Upper lobe of right lung (tissue), 1 donor: ENCODE data around the gene PRKX. TPM values are rescaled to one million over a fixed set of nuclear protein-coding genes. Genes with fewer than 3 reads are reported as not detected.
"Not testable (repeated sequence)": the region's sequence is repeated elsewhere in the genome, so short reads cannot be mapped to it uniquely, and the experiment has no call there.

Source experiments
- ATAC-seq: fragments of 200-7000 bp; cut with Tn5 transposase; one replicate; pipeline ENCODE4 v1.9.1; 2020; ENCODE audit warnings: mild to moderate bottlenecking, moderate library complexity
- DNase-seq: peaks from one replicate; pipeline ENCODE4 v3.0.0-alpha.2; 2020
- H3K27ac ChIP-seq: fragments of 200-600 bp; one replicate; pipeline ENCODE4 v1.8.0; 2022
- H3K27me3 ChIP-seq: fragments of 200-600 bp; one replicate; pipeline ENCODE4 v1.8.0; 2022; ENCODE audit warnings: mild to moderate bottlenecking
- H3K36me3 ChIP-seq: fragments of 200-600 bp; one replicate; pipeline ENCODE4 v1.8.0; 2022
- H3K4me1 ChIP-seq: fragments of 200-600 bp; one replicate; pipeline ENCODE4 v1.8.0; 2022
- H3K4me3 ChIP-seq: fragments of 200-600 bp; one replicate; pipeline ENCODE4 v1.8.0; 2022; ENCODE audit warnings: mild to moderate bottlenecking
- H3K9me3 ChIP-seq: fragments of 200-600 bp; one replicate; pipeline ENCODE4 v1.8.0; 2022
- CTCF ChIP-seq: fragments of 200-600 bp; IDR thresholded peaks from one replicate; pipeline ENCODE4 v1.8.0; 2022; ENCODE audit warnings: antibody characterized with exemption
- intact Hi-C: fragments of 100-400 bp; cut with DNase I; formaldehyde crosslinking; loops from one replicate; pipeline ENCODE4 v1.11.0; 2022
- long read RNA-seq: library from polyadenylated mRNA; unstranded; transcript quantifications from one replicate; pipeline ENCODE4 v2.0.0, GENCODE V29; 2021
- total RNA-seq: library from RNA; stranded (reverse); fragmentation: NEBNext Ultra II Directional; extraction: Animal tissue kit (Norgen Biotek cat#: 25700); gene quantifications from one replicate; pipeline ENCODE4 v1.2.1, GENCODE V29; 2021
- donor health status: DM: no; HTN: yes; CAD: no; lungs with severe emphysema.

The PRKX gene
- 23.8 TPM for total RNA-seq
- long read RNA-seq, full-length matches to known transcripts, result 20 of 30 reads
- long read RNA-seq, partial matches to known transcripts, result 1 of 30 reads
- long read RNA-seq, other reads (novel, unspliced or antisense), result 9 of 30 reads

- ATAC-seq, result peak; percentile 94
- no peaks in the 10 kb centered on the region for H3K27me3 ChIP-seq
- no peaks in the 10 kb centered on the region for H3K36me3 ChIP-seq
- peak within 1 kb of the TSS; percentile 72 for H3K27ac ChIP-seq
- TF ChIP-seq CTCF, result no peak
- H3K9me3 ChIP-seq, result no peaks in the 10 kb centered on the region
- no peaks in the 10 kb centered on the region for H3K4me1 ChIP-seq
- intact Hi-C loops, result no loop called here
- peak within 1 kb of the TSS; percentile 61 for H3K4me3 ChIP-seq
- peak; percentile 81 for DNase-seq
These were observed at the start of gene PRKX for GRCh38 chrX:3713225-3713936. TSS of gene PRKX (minus strand) at chrX:3713649. CDS start at chrX:3713253, 396 bp downstream.

GRCh38 chrX:3763111-3763510 is 49.7 kb upstream of the PRKX start:
- intact Hi-C loops, result no loop called here
- no peak overlapping the region for H3K4me3 ChIP-seq

GRCh38 chrX:3757510-3758025 is 44.1 kb upstream of the PRKX start:
- ATAC-seq (no peak), DNase-seq (no peak)
- no peaks in the 10 kb centered on the region for H3K27me3 ChIP-seq
- H3K27ac ChIP-seq, result no peak overlapping the region
- TF ChIP-seq CTCF, result no peak
- no peak overlapping the region for H3K4me3 ChIP-seq
- H3K9me3 ChIP-seq, result no peaks in the 10 kb centered on the region
- H3K36me3 ChIP-seq, result no peaks in the 10 kb centered on the region
- H3K4me1 ChIP-seq, result no peaks in the 10 kb centered on the region
- intact Hi-C loops, result no loop called here

More at GRCh38 chrX:3763111-3763510, 49.7 kb upstream of the PRKX start:
- DNase-seq, result no peak
- H3K27me3 ChIP-seq, result no peaks in the 10 kb centered on the region
- no peak overlapping the region for H3K27ac ChIP-seq
- TF ChIP-seq CTCF, result no peak
- H3K9me3 ChIP-seq, result no peaks in the 10 kb centered on the region
- no peaks in the 10 kb centered on the region for H3K4me1 ChIP-seq
- no peaks in the 10 kb centered on the region for H3K36me3 ChIP-seq
- no peak for ATAC-seq

- DNase-seq (no peak), ATAC-seq (no peak)
- Histone ChIP-seq H3K27ac (no peak overlapping the region), H3K36me3 (no peaks in the 10 kb centered on the region), H3K4me3 (no peak overlapping the region), H3K27me3 (no peaks in the 10 kb centered on the region), H3K9me3 (no peaks in the 10 kb centered on the region), H3K4me1 (no peaks in the 10 kb centered on the region)
- intact Hi-C loops, result no loop called here
- TF ChIP-seq CTCF, result no peak
These were observed 34.7 kb upstream of the PRKX start for GRCh38 chrX:3748052-3748559.

- H3K36me3 ChIP-seq, result no peaks in the 10 kb centered on the region
- no peaks in the 10 kb centered on the region for H3K27me3 ChIP-seq
- no peak overlapping the region for H3K27ac ChIP-seq
- H3K9me3 ChIP-seq, result no peaks in the 10 kb centered on the region
- intact Hi-C loops, result no loop called here
- no peak for ATAC-seq
- no peaks in the 10 kb centered on the region for H3K4me1 ChIP-seq
- DNase-seq, result no peak
- TF ChIP-seq CTCF, result no peak
- H3K4me3 ChIP-seq, result no peak overlapping the region
These were observed 30.5 kb upstream of the PRKX start for GRCh38 chrX:3743801-3744439.

GRCh38 chrX:3740946-3741345 is 27.5 kb upstream of the PRKX start:
- H3K36me3 ChIP-seq, H3K27ac ChIP-seq, H3K4me3 ChIP-seq, H3K4me1 ChIP-seq, H3K9me3 ChIP-seq, H3K27me3 ChIP-seq, DNase-seq, intact Hi-C loops, ATAC-seq: not testable (repeated sequence)
